Measurements from ENCODE around the gene GMDS.

- no peak for TF ChIP-seq POLR2AphosphoS5 (IDR thresholded peaks at IDR 0.05; ENCODE audit: insufficient read depth, low read depth, low read length)
- no peak for TF ChIP-seq CTCF (IDR thresholded peaks at IDR 0.05; ENCODE audit: extremely low read depth in 1 of 2, insufficient read depth in 1 of 2, low read depth in 1 of 2, low read length in 2 of 2)
- no peak for TF ChIP-seq POLR2A (IDR thresholded peaks at IDR 0.05; ENCODE audit: low read depth, low read length)
- no peak for TF ChIP-seq EZH2 (IDR thresholded peaks at IDR 0.05; ENCODE audit: borderline replicate concordance, low read depth, low read length, severe bottlenecking)
- TF ChIP-seq MAX (IDR thresholded peaks at IDR 0.05; ENCODE audit: insufficient read depth, insufficient read length) = no peak
- no peak for TF ChIP-seq FOS (IDR thresholded peaks at IDR 0.05; ENCODE audit: borderline replicate concordance, insufficient read depth, low read length)
- TF ChIP-seq GATA2 (IDR thresholded peaks at IDR 0.05; ENCODE audit: insufficient read depth, insufficient read length, low read depth, low read length) = no peak
- no peak for TF ChIP-seq JUN (IDR thresholded peaks at IDR 0.05; ENCODE audit: borderline replicate concordance, insufficient read depth, insufficient read length, low read depth)
- no peak for TF ChIP-seq MYC (IDR thresholded peaks at IDR 0.05; ENCODE audit: low read depth, low read length)
Measured at GRCh38 chr6:1941534-1941933, 303.9 kb downstream of the GMDS start.

All from endothelial cell of umbilical vein (primary cell).